Type B pancreatic cell (in vitro differentiated cells): ENCODE data around the gene PRKCA. TPM values are rescaled to one million over a fixed set of nuclear protein-coding genes. Genes with fewer than 3 reads are reported as not detected.

Source experiments
- DNase-seq: peaks from one replicate; pipeline ENCODE4 v3.0.0; 2021; ENCODE audit warnings: mixed read lengths; ENCODE audit not compliant: unreplicated experiment; ENCODE audit errors: extremely low spot score
- H3K27ac Mint-ChIP-seq: 2 replicates; pipeline ENCODE4 v1.8.0; 2021; ENCODE audit warnings: mild to moderate bottlenecking, mixed read lengths
- H3K27me3 Mint-ChIP-seq: 2 replicates; pipeline ENCODE4 v1.8.0; 2021; ENCODE audit warnings: mixed read lengths
- H3K36me3 Mint-ChIP-seq: 2 replicates; pipeline ENCODE4 v1.8.0; 2021; ENCODE audit warnings: mixed read lengths
- H3K4me1 Mint-ChIP-seq: one replicate; pipeline ENCODE4 v1.8.0; 2021; ENCODE audit warnings: mixed read lengths; ENCODE audit not compliant: unreplicated experiment
- H3K4me3 Mint-ChIP-seq: 2 replicates; pipeline ENCODE4 v1.8.0; 2021; ENCODE audit warnings: mild to moderate bottlenecking, mixed read lengths
- H3K9me3 Mint-ChIP-seq: 2 replicates; pipeline ENCODE4 v1.8.0; 2021; ENCODE audit warnings: mixed read lengths
- total RNA-seq: library from RNA; stranded (reverse); gene quantifications from 2 replicates; pipeline ENCODE4 v1.2.1, GENCODE V29; 2021; ENCODE audit warnings: low replicate concordance
- TF ChIP-seq, protein P1 (sequence below): fragments of 200-600 bp; sonication (generic); conservative IDR thresholded peaks from 2 replicates; pipeline ENCODE4 v1.5.0; 2021; ENCODE audit warnings: antibody characterized with exemption, mild to moderate bottlenecking

Gene PRKCA
- total RNA-seq, 1 donor from 2014 or later = 16.1 TPM

DNA sequence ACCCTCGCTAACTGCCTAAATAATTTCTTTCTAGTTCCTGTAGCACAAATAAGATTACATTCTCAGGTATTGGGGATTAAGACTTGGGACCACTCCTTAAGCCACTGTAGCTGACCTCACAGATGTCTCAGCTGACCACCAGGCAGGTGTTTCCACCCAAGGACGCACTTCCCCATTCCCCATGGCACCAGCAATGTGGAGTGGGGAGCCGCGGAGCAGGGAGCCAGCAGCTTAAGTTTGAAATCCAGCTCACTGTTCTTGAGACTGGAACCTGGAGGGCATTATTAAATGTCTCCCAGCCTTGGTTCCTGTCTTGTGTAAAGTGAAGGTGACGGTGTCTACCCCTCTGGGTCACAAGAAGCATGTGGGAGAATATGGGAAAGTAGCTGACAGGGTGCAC, 283.1 kb downstream of the PRKCA start:
- Mint-ChIP-seq H3K4me3 (no peak overlapping the region), H3K9me3 (peaks cover 5% of the 10 kb centered on the region), H3K36me3 (peaks cover 4% of the 10 kb centered on the region), H3K4me1 (peaks cover 17% of the 10 kb centered on the region), H3K27me3 (no peaks in the 10 kb centered on the region), H3K27ac (no peak overlapping the region)
- TF ChIP-seq, protein P1, sequence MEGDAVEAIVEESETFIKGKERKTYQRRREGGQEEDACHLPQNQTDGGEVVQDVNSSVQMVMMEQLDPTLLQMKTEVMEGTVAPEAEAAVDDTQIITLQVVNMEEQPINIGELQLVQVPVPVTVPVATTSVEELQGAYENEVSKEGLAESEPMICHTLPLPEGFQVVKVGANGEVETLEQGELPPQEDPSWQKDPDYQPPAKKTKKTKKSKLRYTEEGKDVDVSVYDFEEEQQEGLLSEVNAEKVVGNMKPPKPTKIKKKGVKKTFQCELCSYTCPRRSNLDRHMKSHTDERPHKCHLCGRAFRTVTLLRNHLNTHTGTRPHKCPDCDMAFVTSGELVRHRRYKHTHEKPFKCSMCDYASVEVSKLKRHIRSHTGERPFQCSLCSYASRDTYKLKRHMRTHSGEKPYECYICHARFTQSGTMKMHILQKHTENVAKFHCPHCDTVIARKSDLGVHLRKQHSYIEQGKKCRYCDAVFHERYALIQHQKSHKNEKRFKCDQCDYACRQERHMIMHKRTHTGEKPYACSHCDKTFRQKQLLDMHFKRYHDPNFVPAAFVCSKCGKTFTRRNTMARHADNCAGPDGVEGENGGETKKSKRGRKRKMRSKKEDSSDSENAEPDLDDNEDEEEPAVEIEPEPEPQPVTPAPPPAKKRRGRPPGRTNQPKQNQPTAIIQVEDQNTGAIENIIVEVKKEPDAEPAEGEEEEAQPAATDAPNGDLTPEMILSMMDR = no peak
- DNase-seq = no peak

DNA sequence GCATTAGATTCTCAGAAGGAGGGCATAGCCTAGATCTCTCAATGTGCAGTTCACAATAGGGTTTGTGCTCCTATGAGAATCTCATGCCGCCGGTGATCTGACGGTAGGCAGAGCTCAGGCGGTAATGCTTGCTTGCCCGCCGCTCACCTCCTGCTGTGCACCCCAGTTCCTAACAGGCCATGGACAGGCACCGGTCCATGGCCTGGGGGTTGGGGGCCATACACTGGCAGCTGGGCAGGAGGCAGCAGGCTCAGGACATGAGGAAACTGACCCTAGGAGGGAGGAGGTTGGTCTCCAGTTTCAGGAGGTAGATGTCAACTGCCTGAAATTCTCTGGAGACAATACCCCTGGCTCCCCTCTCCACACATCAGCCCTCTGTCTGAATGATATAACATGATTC, 287.5 kb downstream of the PRKCA start:
- Mint-ChIP-seq H3K9me3 (peaks cover 3% of the 10 kb centered on the region), H3K4me1 (no peaks in the 10 kb centered on the region), H3K4me3 (no peak overlapping the region), H3K36me3 (no peaks in the 10 kb centered on the region), H3K27ac (no peak overlapping the region), H3K27me3 (no peaks in the 10 kb centered on the region)
- TF ChIP-seq, protein P1 = no peak
- DNase-seq = no peak

DNA sequence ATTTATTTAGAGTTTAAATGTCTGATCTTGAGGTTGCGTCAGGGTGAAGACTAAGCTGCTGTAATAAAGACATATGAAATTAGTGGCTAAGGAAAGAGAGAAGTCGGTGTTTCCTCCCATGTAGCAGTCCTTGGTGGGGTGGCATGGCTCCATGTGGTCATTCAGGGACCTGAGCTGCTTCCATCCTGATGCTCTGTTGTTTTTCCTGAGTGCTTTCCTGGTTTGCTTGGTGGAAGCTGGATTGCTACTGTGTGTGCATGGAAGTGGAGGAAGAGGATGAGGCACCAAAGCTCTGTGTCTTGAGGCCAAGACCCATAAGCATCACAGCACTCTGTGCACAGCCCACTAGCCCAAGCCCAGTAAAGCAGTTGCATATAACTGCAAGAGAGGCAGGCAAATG, 290.7 kb downstream of the PRKCA start:
- Mint-ChIP-seq H3K27me3 (no peaks in the 10 kb centered on the region), H3K4me1 (no peaks in the 10 kb centered on the region), H3K4me3 (no peak overlapping the region), H3K36me3 (no peaks in the 10 kb centered on the region), H3K9me3 (peaks cover 3% of the 10 kb centered on the region), H3K27ac (no peak overlapping the region)
- TF ChIP-seq, protein P1 = no peak
- no peak for DNase-seq

DNA sequence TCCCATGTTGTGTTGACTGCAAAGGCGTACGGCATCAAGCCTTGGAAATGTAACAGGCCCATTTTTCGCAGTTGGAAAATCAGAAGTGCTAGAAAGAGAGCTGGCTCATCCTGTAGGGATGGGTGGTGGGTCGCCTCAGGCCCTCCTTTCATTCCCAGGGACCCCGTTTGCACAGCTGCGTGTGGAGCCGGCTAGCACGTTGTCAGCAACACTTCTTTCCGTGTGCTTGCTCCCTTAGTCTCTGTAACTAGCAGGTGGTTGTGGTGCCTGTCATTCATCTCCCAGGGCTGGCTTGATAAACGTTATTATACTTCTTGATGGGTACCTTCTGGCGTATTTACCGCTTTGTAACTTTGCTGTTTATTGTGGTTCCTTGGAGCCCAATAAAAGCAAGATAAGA, 293.5 kb downstream of the PRKCA start:
- H3K36me3 Mint-ChIP-seq = no peaks in the 10 kb centered on the region
- no peak overlapping the region for H3K4me3 Mint-ChIP-seq
- no peaks in the 10 kb centered on the region for H3K27me3 Mint-ChIP-seq
- H3K9me3 Mint-ChIP-seq = peaks cover 3% of the 10 kb centered on the region
- no peak for DNase-seq
- no peak overlapping the region for H3K27ac Mint-ChIP-seq
- no peaks in the 10 kb centered on the region for H3K4me1 Mint-ChIP-seq
- TF ChIP-seq, protein P1 = no peak

DNA sequence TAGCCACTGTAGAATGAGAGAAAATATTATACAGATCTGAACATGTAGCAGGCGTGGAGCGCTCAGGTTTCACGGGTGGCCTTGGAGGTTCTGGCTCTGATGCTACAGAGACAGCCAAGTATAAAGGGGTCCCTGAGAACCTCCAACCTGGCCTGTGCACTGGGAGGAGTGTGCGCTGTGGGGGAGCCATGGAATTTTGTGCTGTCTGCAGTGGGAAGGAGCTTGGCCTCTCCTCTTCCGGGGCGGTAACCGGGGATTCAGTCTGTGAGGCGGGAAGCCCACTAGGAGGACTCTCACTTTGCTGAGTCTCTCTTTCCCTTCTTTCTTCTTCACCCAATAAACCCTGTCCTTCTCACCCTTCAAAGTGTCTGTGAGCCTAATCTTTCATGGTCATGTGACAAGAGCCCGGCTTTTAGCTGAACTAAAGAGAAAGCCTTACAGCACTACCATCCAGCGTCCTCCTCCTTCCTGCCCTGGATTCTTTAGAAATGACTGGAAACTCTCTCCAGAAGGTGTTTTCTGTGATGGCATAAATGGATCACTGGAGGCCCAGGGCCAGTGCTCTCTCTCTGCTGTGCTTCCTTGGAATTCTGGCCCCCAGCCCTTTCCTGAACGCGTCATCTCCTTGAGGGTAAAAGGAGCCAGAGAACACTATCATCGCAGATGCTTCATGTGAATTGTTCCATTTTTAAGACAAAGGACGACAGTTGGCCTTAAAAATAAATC, 300.4 kb downstream of the PRKCA start:
- Mint-ChIP-seq H3K27ac (no peak overlapping the region), H3K36me3 (no peaks in the 10 kb centered on the region), H3K27me3 (no peaks in the 10 kb centered on the region), H3K4me3 (no peak overlapping the region), H3K9me3 (no peaks in the 10 kb centered on the region), H3K4me1 (no peaks in the 10 kb centered on the region)
- no peak for DNase-seq
- TF ChIP-seq, protein P1 = no peak
